SU-DHL-6 (cell line): Measurements from ENCODE around the gene PEX7.

Experiments used
- CTCF ChIP-seq: fragments of 200-600 bp; sonication (generic); IDR thresholded peaks from one replicate; pipeline ENCODE4 v1.5.1; 2017; ENCODE audit warnings: antibody characterized with exemption, mild to moderate bottlenecking, low read length, moderate library complexity; ENCODE audit not compliant: insufficient read depth, poor library complexity, severe bottlenecking
- EZH2phosphoT487 ChIP-seq: fragments of 200-600 bp; sonication (generic), shearing (Covaris generic); conservative IDR thresholded peaks from 2 replicates; pipeline ENCODE4 v1.6.1; 2018; ENCODE audit warnings: mild to moderate bottlenecking, antibody characterized with exemption, low read length, moderate library complexity, mixed read lengths

- TF ChIP-seq EZH2phosphoT487 (no peak), CTCF (no peak)
These were observed 140.9 kb downstream of the PEX7 start for GRCh38 chr6:136963259-136963658.
